D721Med (cell line): Measurements from ENCODE around the gene DNAH14.
"Not testable (repeated sequence)": the region's sequence is repeated elsewhere in the genome, so short reads cannot be mapped to it uniquely, and the experiment has no call there.

Experiments used
- DNase-seq: peaks from one replicate; pipeline ENCODE4 v3.0.0; 2011; ENCODE audit warnings: low spot score; ENCODE audit not compliant: insufficient read length
- FAIRE-seq: peaks from 2 replicates; lab custom pipeline; 2011; peaks lifted over from hg19 to GRCh38; lab: Jason Lieb, UNC
- TF ChIP-seq, protein P1 (sequence below): IDR thresholded peaks from 2 replicates; pipeline ENCODE4 v1.5.1; 2012; ENCODE audit warnings: mild to moderate bottlenecking, control low read depth; ENCODE audit not compliant: insufficient read depth; ENCODE audit errors: missing control alignments

The DNAH14 gene

DNA sequence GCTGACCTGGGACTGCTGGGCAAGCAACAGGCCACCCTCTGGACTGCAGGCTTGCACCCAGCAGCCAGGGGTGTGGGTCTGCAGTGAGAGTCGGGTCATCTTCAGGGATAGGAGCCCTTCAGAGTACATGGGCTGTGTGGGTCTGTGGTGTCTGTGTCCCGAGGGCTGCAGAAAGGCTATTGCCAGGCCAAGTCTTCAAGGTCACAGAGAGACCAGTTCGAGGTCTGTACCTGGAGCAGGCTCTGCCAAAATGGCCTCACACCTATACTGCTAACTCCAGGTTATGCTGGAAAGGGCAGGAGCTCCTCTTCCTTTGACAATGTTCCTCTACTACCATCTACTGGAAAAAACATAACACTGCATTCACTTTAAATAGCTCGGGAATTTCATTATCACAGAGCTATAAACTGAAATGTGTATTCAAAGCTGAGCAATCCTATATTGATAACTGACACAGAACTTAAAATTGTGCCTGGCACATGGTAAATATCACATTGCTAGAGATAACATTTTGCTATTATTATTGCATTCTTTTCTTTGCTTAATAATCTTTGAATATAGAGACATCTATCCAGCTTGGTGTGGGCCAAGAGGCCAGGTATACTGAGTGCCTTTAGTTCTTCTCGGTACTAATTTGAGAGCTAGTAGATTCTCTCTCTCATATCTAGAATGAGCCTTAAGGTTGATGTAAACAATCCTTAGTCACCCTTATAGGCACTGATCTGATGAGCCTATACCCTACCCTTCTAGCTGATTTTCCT is 6.9 kb upstream of the DNAH14 start:
- TF ChIP-seq, protein P1, sequence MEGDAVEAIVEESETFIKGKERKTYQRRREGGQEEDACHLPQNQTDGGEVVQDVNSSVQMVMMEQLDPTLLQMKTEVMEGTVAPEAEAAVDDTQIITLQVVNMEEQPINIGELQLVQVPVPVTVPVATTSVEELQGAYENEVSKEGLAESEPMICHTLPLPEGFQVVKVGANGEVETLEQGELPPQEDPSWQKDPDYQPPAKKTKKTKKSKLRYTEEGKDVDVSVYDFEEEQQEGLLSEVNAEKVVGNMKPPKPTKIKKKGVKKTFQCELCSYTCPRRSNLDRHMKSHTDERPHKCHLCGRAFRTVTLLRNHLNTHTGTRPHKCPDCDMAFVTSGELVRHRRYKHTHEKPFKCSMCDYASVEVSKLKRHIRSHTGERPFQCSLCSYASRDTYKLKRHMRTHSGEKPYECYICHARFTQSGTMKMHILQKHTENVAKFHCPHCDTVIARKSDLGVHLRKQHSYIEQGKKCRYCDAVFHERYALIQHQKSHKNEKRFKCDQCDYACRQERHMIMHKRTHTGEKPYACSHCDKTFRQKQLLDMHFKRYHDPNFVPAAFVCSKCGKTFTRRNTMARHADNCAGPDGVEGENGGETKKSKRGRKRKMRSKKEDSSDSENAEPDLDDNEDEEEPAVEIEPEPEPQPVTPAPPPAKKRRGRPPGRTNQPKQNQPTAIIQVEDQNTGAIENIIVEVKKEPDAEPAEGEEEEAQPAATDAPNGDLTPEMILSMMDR = peak; percentile 90

DNA sequence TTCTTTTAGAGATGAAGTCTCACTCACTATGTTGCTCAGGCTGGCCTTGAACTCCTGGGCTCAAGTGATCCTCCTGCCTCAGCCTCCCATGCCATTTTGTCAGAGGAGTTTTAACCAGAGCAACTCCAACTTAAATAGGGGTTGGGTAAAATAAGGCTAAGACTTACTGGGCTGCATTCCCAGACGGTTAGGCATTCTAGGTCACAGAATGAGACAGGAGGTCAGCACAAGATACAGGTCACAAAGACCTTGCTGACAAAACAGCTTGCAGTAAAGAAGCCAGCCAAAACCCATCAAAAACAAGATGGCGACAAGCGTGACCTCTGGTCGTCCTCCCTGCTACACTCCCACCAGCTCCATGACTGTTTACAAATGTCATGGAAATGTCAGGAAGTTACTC is 5.7 kb upstream of the DNAH14 start:
- TF ChIP-seq, protein P1 = no peak
- FAIRE-seq (no peak), DNase-seq (no peak)

More for the DNA sequence above, 6.9 kb upstream of the DNAH14 start:
- peak; percentile 80 for FAIRE-seq
- DNase-seq = peak; percentile 22

DNA sequence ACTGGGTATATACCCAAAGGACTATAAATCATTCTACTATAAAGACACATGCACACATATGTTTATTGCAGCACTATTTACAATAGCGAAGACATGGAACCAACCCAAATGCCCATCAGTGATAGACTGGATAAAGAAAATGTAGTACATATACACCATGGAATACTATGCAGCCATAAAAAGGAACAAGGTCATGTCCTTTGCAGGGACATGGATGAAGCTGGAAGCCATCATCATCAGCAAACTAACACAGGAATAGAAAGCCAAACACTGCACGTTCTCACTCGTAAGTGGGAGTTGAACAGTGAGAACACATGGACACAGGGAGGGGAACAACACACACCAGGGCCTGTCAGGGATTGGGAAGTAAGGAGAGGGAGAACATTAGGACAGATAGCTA is 1.8 kb upstream of the DNAH14 start:
- FAIRE-seq = not testable (repeated sequence)

DNA sequence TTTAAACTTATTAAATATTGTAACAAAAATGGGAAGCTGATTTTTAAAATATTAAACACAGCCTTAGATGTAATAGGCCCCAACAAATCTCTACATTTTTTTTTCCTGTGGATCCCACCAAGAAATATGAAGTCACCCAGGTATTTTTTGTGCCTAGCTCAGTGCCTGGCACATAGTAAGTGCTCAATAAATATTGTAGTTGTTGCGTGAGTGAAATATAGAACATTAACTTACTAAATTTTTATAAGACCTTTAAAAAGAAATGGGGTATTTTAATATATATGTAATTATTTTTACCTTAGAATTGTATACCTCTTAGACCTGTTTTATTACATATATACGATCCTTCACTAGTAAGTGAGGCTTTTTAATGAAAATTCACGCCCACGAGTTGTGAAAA is 569 bp upstream of the DNAH14 start:
- DNase-seq = no peak
- TF ChIP-seq, protein P1 = no peak
- FAIRE-seq = no peak

More for the DNA sequence above, 1.8 kb upstream of the DNAH14 start:
- DNase-seq = not testable (repeated sequence)

DNA sequence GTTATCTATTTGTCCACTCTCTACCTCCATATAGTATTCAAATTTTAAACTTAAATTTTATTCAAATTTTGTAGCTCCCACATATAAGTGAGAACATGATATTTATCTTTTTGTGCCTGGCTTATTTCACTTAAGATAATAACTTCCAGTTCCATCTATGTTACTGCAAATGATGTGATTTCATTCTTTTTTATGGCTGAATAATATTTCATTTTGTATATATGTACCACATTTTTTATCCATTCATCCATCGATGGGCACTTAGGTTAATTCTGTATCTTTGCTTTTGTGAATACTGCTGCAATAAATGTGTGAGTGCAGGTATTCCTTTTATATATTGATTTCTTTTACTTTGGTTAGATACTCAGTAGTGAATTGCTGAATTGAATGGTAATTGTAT is 2.1 kb downstream of the DNAH14 start:
- DNase-seq = no peak
- TF ChIP-seq, protein P1 = no peak
- no peak for FAIRE-seq

DNA sequence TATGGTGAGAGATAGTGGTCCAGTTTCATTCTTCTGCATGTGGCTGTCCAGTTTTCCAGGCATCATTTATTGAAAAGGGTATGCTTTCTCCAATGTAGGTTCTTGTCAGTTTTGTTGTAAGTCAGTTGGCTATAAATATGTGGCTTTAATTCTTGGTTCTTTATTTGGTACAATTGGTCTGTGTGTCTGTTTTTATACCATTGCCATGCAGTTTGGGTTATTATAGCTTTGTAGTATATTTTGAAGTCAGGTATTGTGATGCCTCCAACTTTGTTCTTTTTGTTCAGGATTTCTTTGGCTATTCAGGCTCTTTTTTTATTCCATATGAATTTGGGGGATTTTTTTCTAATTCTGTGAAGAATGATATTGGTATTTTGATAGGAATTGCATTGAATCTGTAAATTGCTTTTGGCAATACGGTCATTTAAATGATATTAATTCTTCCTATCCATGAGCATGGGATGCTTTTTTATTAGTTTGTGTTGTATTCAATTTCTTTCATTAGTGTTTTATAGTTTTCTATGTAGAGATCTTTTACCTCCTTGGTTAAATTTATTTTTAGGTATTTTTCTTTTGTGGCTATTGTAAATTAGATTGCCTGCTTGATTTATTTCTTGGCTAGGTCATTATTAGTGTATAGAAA is 3.3 kb downstream of the DNAH14 start:
- FAIRE-seq (no peak), DNase-seq (no peak)
- TF ChIP-seq, protein P1 = no peak

DNA sequence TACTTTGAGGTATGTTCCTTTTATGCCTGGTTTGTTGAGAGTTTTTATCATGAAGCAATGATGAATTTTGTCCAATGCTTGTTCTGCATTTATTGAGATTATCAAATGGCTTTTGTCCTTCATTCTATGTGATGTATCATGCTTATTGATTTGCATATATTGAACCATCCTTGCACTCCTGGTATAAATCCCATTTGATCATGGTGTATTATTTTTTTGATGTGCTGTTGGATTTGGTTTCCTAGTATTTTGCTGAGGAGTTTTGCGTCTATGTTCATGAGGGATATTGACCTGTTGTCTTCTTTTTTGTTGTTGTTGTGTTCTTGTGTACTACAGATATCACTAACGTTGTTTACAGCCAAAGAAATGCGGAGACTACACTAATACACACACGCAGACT is 4.1 kb downstream of the DNAH14 start:
- TF ChIP-seq, protein P1 = no peak
- no peak for FAIRE-seq
- DNase-seq = no peak
